HepG2 (cell line): Measurements from ENCODE around the gene OGFOD3. TPM values are rescaled to one million over a fixed set of nuclear protein-coding genes. Genes with fewer than 3 reads are reported as not detected.

Experiments used
- BHLHE40 ChIP-seq: IDR thresholded peaks from 2 replicates; pipeline ENCODE4 v1.6.1; 2011; ENCODE audit warnings: low read length, improper control_type of control experiment
- BRCA1 ChIP-seq: sonication (generic); formaldehyde crosslinking; IDR thresholded peaks from 2 replicates; pipeline ENCODE4 v1.4.0; 2020; ENCODE audit warnings: missing genetic modification reagents
- FOXA3 ChIP-seq: IDR thresholded peaks from 2 replicates; pipeline ENCODE4 v1.6.1; 2016; ENCODE audit warnings: missing genetic modification reagents, missing compliant biosample characterization
- KDM2A ChIP-seq: sonication (generic); formaldehyde crosslinking; IDR thresholded peaks from 2 replicates; pipeline ENCODE4 v1.4.0; 2020; ENCODE audit warnings: low read depth, missing genetic modification reagents, borderline replicate concordance
- NCOR1 ChIP-seq: fragments of 200-600 bp; sonication (generic); IDR thresholded peaks from 2 replicates; pipeline ENCODE4 v1.7.0; 2017; ENCODE audit warnings: antibody characterized with exemption, low read length, borderline replicate concordance
- NFE2L2 ChIP-seq: fragments of 150-350 bp; IDR thresholded peaks from 2 replicates; pipeline ENCODE4 v1.6.1; 2014; ENCODE audit warnings: low read length
- SMARCE1 ChIP-seq: fragments of 450-650 bp; IDR thresholded peaks from 2 replicates; pipeline ENCODE4 v1.6.1; 2017; ENCODE audit warnings: borderline replicate concordance
- SOX6 ChIP-seq, 2 experiments: fragments of 450-650 bp in 1 of 2; sonication (generic) in 1 of 2; formaldehyde crosslinking in 1 of 2; IDR thresholded peaks; 2 replicates each; pipeline versions ENCODE4 v1.4.0 to v1.6.1; 2017 to 2020; ENCODE audit warnings: antibody characterized with exemption in 1 of 2, mild to moderate bottlenecking in 1 of 2, missing genetic modification reagents in 1 of 2
- SYNCRIP ChIP-seq: fragments of 200-400 bp; formaldehyde crosslinking; IDR thresholded peaks from 2 replicates; pipeline ENCODE4 v1.6.1; 2018; ENCODE audit warnings: mild to moderate bottlenecking, low read depth, low read length; ENCODE audit not compliant: insufficient read depth
- TOPORS ChIP-seq: sonication (generic); formaldehyde crosslinking; IDR thresholded peaks from 2 replicates; pipeline ENCODE4 v1.8.0; 2023; ENCODE audit warnings: mild to moderate bottlenecking, missing genetic modification reagents
- U2AF1 ChIP-seq: fragments of 200-400 bp; formaldehyde crosslinking; optimal IDR thresholded peaks from 2 replicates; pipeline ENCODE3; 2017; ENCODE audit warnings: mild to moderate bottlenecking, low read depth, low read length
- ZNF136 ChIP-seq: sonication (generic); formaldehyde crosslinking; IDR thresholded peaks from 2 replicates; pipeline ENCODE4 v1.8.1; 2022; ENCODE audit warnings: low read depth, mild to moderate bottlenecking, moderate library complexity, missing genetic modification reagents
- ZNF260 ChIP-seq: sonication (generic); formaldehyde crosslinking; IDR thresholded peaks from 2 replicates; pipeline ENCODE4 v1.4.0; 2020; ENCODE audit warnings: missing genetic modification reagents, low read depth, mild to moderate bottlenecking, borderline replicate concordance
- ZNF550 ChIP-seq: sonication (generic); formaldehyde crosslinking; IDR thresholded peaks from 2 replicates; pipeline ENCODE4 v1.4.0; 2020; ENCODE audit warnings: mild to moderate bottlenecking, missing genetic modification reagents, borderline replicate concordance
- polyA plus RNA-seq, 8 experiments: library from polyadenylated mRNA; depleted of rRNA in 3 of 8; stranded (reverse) in 7 of 8; unstranded in 1 of 8; fragments of >200 nt; fragmentation: Illumina TruSeq in 4 of 8; extraction: Trizol in 4 of 8; gene quantifications; 2 replicates each; pipeline versions ENCODE4 v1.2.1 to v1.2.3, GENCODE V29; 2011 to 2016; ENCODE audit warnings: low read depth in 4 of 8, missing spikeins in 1 of 8, mixed read lengths in 1 of 8; ENCODE audit not compliant: insufficient read depth in 1 of 8
- total RNA-seq, 5 experiments: library from RNA; depleted of rRNA; stranded (reverse); fragments of >200 nt; fragmentation: Illumina TruSeq; extraction: Trizol; gene quantifications; 2 replicates each; pipeline ENCODE4 v1.2.3, GENCODE V29; 2016; ENCODE audit warnings: low read depth in 1 of 5
- TF ChIP-seq, protein P1 (sequence below): sonication (generic); formaldehyde crosslinking; IDR thresholded peaks from 2 replicates; pipeline ENCODE4 v1.4.0; 2020; ENCODE audit warnings: missing genetic modification reagents
- TF ChIP-seq, protein P2 (sequence below): IDR thresholded peaks from 2 replicates; pipeline ENCODE4 v1.6.1; 2016
- TF ChIP-seq, protein P3 (sequence below): sonication (generic); formaldehyde crosslinking; IDR thresholded peaks from 2 replicates; pipeline ENCODE4 v1.4.0; 2020; ENCODE audit warnings: low read depth, mild to moderate bottlenecking, missing genetic modification reagents
- TF ChIP-seq, protein P4 (sequence below): sonication (generic); formaldehyde crosslinking; IDR thresholded peaks from 2 replicates; pipeline ENCODE4 v1.9.0; 2022; ENCODE audit warnings: missing genetic modification reagents, mild to moderate bottlenecking, borderline replicate concordance

The OGFOD3 gene
- total and polyA plus RNA-seq, 2 of the 13 experiments (the other 11 are each of a cell fraction or from before 2014, with no cell fraction given), result 40.0 to 42.1 TPM

GRCh38 chr17:82458179-82458884, 39.9 kb upstream of the OGFOD3 start, which contains the start of gene NARF (continued):
- TF ChIP-seq, protein P1, sequence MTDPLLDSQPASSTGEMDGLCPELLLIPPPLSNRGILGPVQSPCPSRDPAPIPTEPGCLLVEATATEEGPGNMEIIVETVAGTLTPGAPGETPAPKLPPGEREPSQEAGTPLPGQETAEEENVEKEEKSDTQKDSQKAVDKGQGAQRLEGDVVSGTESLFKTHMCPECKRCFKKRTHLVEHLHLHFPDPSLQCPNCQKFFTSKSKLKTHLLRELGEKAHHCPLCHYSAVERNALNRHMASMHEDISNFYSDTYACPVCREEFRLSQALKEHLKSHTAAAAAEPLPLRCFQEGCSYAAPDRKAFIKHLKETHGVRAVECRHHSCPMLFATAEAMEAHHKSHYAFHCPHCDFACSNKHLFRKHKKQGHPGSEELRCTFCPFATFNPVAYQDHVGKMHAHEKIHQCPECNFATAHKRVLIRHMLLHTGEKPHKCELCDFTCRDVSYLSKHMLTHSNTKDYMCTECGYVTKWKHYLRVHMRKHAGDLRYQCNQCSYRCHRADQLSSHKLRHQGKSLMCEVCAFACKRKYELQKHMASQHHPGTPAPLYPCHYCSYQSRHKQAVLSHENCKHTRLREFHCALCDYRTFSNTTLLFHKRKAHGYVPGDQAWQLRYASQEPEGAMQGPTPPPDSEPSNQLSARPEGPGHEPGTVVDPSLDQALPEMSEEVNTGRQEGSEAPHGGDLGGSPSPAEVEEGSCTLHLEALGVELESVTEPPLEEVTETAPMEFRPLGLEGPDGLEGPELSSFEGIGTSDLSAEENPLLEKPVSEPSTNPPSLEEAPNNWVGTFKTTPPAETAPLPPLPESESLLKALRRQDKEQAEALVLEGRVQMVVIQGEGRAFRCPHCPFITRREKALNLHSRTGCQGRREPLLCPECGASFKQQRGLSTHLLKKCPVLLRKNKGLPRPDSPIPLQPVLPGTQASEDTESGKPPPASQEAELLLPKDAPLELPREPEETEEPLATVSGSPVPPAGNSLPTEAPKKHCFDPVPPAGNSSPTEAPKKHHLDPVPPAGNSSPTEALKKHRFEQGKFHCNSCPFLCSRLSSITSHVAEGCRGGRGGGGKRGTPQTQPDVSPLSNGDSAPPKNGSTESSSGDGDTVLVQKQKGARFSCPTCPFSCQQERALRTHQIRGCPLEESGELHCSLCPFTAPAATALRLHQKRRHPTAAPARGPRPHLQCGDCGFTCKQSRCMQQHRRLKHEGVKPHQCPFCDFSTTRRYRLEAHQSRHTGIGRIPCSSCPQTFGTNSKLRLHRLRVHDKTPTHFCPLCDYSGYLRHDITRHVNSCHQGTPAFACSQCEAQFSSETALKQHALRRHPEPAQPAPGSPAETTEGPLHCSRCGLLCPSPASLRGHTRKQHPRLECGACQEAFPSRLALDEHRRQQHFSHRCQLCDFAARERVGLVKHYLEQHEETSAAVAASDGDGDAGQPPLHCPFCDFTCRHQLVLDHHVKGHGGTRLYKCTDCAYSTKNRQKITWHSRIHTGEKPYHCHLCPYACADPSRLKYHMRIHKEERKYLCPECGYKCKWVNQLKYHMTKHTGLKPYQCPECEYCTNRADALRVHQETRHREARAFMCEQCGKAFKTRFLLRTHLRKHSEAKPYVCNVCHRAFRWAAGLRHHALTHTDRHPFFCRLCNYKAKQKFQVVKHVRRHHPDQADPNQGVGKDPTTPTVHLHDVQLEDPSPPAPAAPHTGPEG (CRISPR knock-in tag), result no peak; the same call in 1 of the 2 replicates
- TF ChIP-seq FOXA3 (peak; percentile 6; the same call in 1 of the 2 replicates), ZNF136 (CRISPR knock-in tag) (peak; percentile 91), SMARCE1 (no peak), NFE2L2 (no peak), BHLHE40 (0 out of 2 replicates have a peak, but pooled peaks have one; percentile 32), SOX6 (IDR thresholded peaks at IDR 0.05) (no peak), SOX6 (CRISPR knock-in tag; IDR thresholded peaks at IDR 0.05) (peak; percentile 73; the same call in 1 of the 2 replicates), BRCA1 (no peak), ZNF260 (CRISPR knock-in tag) (0 out of 2 replicates have a peak, but pooled peaks have one; percentile 80), U2AF1 (peak; percentile 87), KDM2A (CRISPR knock-in tag) (peak; percentile 82), SYNCRIP (no peak), NCOR1 (peak; percentile 35; the same call in 1 of the 2 replicates), TOPORS (peak; percentile 44; the same call in 1 of the 2 replicates), ZNF550 (0 out of 2 replicates have a peak, but pooled peaks have one; percentile 62)
- TF ChIP-seq, protein P2, sequence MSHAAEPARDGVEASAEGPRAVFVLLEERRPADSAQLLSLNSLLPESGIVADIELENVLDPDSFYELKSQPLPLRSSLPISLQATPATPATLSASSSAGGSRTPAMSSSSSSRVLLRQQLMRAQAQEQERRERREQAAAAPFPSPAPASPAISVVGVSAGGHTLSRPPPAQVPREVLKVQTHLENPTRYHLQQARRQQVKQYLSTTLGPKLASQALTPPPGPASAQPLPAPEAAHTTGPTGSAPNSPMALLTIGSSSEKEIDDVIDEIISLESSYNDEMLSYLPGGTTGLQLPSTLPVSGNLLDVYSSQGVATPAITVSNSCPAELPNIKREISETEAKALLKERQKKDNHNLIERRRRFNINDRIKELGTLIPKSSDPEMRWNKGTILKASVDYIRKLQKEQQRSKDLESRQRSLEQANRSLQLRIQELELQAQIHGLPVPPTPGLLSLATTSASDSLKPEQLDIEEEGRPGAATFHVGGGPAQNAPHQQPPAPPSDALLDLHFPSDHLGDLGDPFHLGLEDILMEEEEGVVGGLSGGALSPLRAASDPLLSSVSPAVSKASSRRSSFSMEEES (CRISPR knock-in tag), result peak; percentile 13; the same call in 1 of the 2 replicates
- TF ChIP-seq, protein P3, sequence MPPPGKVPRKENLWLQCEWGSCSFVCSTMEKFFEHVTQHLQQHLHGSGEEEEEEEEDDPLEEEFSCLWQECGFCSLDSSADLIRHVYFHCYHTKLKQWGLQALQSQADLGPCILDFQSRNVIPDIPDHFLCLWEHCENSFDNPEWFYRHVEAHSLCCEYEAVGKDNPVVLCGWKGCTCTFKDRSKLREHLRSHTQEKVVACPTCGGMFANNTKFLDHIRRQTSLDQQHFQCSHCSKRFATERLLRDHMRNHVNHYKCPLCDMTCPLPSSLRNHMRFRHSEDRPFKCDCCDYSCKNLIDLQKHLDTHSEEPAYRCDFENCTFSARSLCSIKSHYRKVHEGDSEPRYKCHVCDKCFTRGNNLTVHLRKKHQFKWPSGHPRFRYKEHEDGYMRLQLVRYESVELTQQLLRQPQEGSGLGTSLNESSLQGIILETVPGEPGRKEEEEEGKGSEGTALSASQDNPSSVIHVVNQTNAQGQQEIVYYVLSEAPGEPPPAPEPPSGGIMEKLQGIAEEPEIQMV (CRISPR knock-in tag), result peak; percentile 80; the same call in 1 of the 2 replicates
- TF ChIP-seq, protein P4, sequence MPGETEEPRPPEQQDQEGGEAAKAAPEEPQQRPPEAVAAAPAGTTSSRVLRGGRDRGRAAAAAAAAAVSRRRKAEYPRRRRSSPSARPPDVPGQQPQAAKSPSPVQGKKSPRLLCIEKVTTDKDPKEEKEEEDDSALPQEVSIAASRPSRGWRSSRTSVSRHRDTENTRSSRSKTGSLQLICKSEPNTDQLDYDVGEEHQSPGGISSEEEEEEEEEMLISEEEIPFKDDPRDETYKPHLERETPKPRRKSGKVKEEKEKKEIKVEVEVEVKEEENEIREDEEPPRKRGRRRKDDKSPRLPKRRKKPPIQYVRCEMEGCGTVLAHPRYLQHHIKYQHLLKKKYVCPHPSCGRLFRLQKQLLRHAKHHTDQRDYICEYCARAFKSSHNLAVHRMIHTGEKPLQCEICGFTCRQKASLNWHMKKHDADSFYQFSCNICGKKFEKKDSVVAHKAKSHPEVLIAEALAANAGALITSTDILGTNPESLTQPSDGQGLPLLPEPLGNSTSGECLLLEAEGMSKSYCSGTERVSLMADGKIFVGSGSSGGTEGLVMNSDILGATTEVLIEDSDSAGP (CRISPR knock-in tag), result peak; percentile 94; the same call in 1 of the 2 replicates
